Measurements from ENCODE around the gene BACH2.

BACH2 gene

DNA sequence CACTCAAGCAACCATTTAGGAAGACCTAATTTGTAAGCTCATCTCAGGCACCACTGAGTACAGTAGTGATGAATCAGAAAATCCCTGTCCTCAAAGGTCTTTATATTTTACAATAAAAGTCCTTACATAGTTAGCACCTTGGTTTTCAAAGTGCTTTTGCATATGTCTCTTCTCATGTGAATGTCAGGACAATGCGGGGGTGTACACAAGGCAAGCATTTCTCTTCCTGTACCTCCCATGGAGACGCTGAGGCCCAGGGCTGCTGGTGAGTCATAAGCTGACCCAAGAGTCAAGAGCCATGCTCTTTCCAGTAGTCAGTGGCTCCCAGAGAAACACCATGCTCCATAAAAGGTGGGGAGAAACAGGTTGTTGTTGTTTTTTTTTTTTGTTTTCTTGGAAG, 228.4 kb downstream of the BACH2 start:
- H3K9me2 ChIP-seq (replicated peaks; ENCODE audit: control insufficient read depth, low read length), result no peaks in the 10 kb centered on the region
- peaks cover 23% of the 10 kb centered on the region for H3F3A ChIP-seq (ENCODE audit: control insufficient read depth, insufficient read depth)
- no peak overlapping the region for H3K27ac ChIP-seq (ENCODE audit: low read depth, low read length)
- no peak overlapping the region for H3K4me2 ChIP-seq (ENCODE audit: low read length)
- H4K20me1 ChIP-seq (ENCODE audit: control insufficient read depth, insufficient read depth, low read depth, low read length), result peaks cover 13% of the 10 kb centered on the region
- no peak overlapping the region for H3K4me3 ChIP-seq (ENCODE audit: low read length)
- no peaks in the 10 kb centered on the region for H3K27me3 ChIP-seq (ENCODE audit: control insufficient read depth, low read length)
- H3K79me2 ChIP-seq (ENCODE audit: control insufficient read depth, low read length), result peaks cover 100% of the 10 kb centered on the region
- H3K36me3 ChIP-seq (ENCODE audit: control insufficient read depth, low read length), result peaks cover 100% of the 10 kb centered on the region
- TF ChIP-seq, protein P1, sequence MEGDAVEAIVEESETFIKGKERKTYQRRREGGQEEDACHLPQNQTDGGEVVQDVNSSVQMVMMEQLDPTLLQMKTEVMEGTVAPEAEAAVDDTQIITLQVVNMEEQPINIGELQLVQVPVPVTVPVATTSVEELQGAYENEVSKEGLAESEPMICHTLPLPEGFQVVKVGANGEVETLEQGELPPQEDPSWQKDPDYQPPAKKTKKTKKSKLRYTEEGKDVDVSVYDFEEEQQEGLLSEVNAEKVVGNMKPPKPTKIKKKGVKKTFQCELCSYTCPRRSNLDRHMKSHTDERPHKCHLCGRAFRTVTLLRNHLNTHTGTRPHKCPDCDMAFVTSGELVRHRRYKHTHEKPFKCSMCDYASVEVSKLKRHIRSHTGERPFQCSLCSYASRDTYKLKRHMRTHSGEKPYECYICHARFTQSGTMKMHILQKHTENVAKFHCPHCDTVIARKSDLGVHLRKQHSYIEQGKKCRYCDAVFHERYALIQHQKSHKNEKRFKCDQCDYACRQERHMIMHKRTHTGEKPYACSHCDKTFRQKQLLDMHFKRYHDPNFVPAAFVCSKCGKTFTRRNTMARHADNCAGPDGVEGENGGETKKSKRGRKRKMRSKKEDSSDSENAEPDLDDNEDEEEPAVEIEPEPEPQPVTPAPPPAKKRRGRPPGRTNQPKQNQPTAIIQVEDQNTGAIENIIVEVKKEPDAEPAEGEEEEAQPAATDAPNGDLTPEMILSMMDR (IDR thresholded peaks at IDR 0.05; ENCODE audit: low read depth, low read length, poor library complexity, severe bottlenecking), result no peak
- TF ChIP-seq EZH2phosphoT487 (IDR thresholded peaks at IDR 0.05; ENCODE audit: borderline replicate concordance, low read length), result no peak
- no peaks in the 10 kb centered on the region for H3K4me1 ChIP-seq (ENCODE audit: control insufficient read depth, low read length)
- no peaks in the 10 kb centered on the region for H3K9me3 ChIP-seq (ENCODE audit: control insufficient read depth, insufficient read depth, low read length)

DNA sequence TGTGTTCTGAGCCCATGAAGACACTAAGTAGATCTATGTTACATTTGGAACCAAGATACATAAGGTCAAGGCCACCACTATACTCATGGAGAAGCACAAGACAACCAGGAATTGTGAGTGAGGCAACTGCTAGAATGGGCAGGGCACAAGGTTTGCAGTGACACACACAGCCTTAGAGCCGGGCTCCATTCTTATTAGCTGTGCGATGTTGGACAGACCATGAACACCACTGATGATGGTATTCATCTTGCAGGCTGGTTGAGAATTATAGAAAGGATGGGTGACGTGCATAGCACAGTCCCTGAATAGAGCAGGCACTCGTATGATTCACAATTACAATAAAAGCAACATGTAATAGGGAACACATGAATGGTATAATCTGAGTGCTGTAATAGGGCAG, 229.9 kb downstream of the BACH2 start:
- no peak overlapping the region for H3K4me2 ChIP-seq (ENCODE audit: low read length)
- peaks cover 100% of the 10 kb centered on the region for H3K36me3 ChIP-seq (ENCODE audit: control insufficient read depth, low read length)
- peaks cover 23% of the 10 kb centered on the region for H3F3A ChIP-seq (ENCODE audit: control insufficient read depth, insufficient read depth)
- no peaks in the 10 kb centered on the region for H3K9me3 ChIP-seq (ENCODE audit: control insufficient read depth, insufficient read depth, low read length)
- H3K4me1 ChIP-seq (ENCODE audit: control insufficient read depth, low read length), result no peaks in the 10 kb centered on the region
- H3K4me3 ChIP-seq (ENCODE audit: low read length), result no peak overlapping the region
- peaks cover 3% of the 10 kb centered on the region; the same call in 1 of the 2 replicates for H4K20me1 ChIP-seq (ENCODE audit: control insufficient read depth, insufficient read depth, low read depth, low read length)
- H3K9me2 ChIP-seq (replicated peaks; ENCODE audit: control insufficient read depth, low read length), result no peaks in the 10 kb centered on the region
- H3K27ac ChIP-seq (ENCODE audit: low read depth, low read length), result no peak overlapping the region
- no peaks in the 10 kb centered on the region for H3K27me3 ChIP-seq (ENCODE audit: control insufficient read depth, low read length)
- TF ChIP-seq, protein P1 (IDR thresholded peaks at IDR 0.05; ENCODE audit: low read depth, low read length, poor library complexity, severe bottlenecking), result no peak
- no peak for TF ChIP-seq EZH2phosphoT487 (IDR thresholded peaks at IDR 0.05; ENCODE audit: borderline replicate concordance, low read length)
- H3K79me2 ChIP-seq (ENCODE audit: control insufficient read depth, low read length), result peaks cover 100% of the 10 kb centered on the region

DNA sequence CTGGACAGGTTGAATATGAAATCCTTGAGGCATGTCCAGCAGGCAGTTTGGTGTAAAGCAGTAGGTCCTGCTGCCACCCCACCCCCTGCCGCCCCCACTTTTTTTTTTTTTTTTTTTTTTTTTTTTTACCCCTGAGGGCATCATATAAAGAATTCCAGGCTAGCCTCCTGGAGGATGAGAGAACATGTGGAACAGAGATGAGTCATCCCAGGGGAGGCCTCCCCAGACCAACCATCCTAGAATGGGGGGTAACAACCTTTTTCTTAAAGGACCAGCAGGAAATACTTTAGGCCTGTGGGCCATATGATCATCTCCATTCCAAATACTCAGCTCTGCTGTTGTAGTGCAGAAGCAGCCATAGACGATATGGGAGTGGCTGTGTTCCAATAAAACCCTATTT, 231.5 kb downstream of the BACH2 start:
- Histone ChIP-seq H3K9me3 (ENCODE audit: control insufficient read depth, insufficient read depth, low read length) (no peaks in the 10 kb centered on the region), H3K4me2 (ENCODE audit: low read length) (no peak overlapping the region), H3F3A (ENCODE audit: control insufficient read depth, insufficient read depth) (peaks cover 18% of the 10 kb centered on the region), H3K4me1 (ENCODE audit: control insufficient read depth, low read length) (no peaks in the 10 kb centered on the region), H3K9me2 (replicated peaks; ENCODE audit: control insufficient read depth, low read length) (no peaks in the 10 kb centered on the region), H3K27ac (ENCODE audit: low read depth, low read length) (no peak overlapping the region), H4K20me1 (ENCODE audit: control insufficient read depth, insufficient read depth, low read depth, low read length) (no peaks in the 10 kb centered on the region), H3K79me2 (ENCODE audit: control insufficient read depth, low read length) (peaks cover 100% of the 10 kb centered on the region), H3K27me3 (ENCODE audit: control insufficient read depth, low read length) (no peaks in the 10 kb centered on the region), H3K36me3 (ENCODE audit: control insufficient read depth, low read length) (peaks cover 99% of the 10 kb centered on the region), H3K4me3 (ENCODE audit: low read length) (no peak overlapping the region)
- TF ChIP-seq, protein P1 (IDR thresholded peaks at IDR 0.05; ENCODE audit: low read depth, low read length, poor library complexity, severe bottlenecking), result no peak
- TF ChIP-seq EZH2phosphoT487 (IDR thresholded peaks at IDR 0.05; ENCODE audit: borderline replicate concordance, low read length), result no peak
